A549 (cell line): ENCODE data around the gene TTC27.

ENCODE experiments used
- CHD2 ChIP-seq: fragments of 150-350 bp; IDR thresholded peaks from 2 replicates; pipeline ENCODE4 v1.6.1; 2014; ENCODE audit warnings: low read length; ENCODE audit not compliant: partially characterized antibody
- CHD4 ChIP-seq: fragments of 200-600 bp; sonication (generic); IDR thresholded peaks from 2 replicates; pipeline ENCODE4 v1.6.1; 2016; ENCODE audit warnings: antibody characterized with exemption, mild to moderate bottlenecking, borderline replicate concordance
- ESRRA ChIP-seq: fragments of 150-350 bp; IDR thresholded peaks from 2 replicates; pipeline ENCODE4 v1.6.1; 2014; ENCODE audit warnings: mild to moderate bottlenecking, low read length, borderline replicate concordance
- HOXB13 ChIP-seq: fragments of 250-450 bp; sonication (Bioruptor Pico); IDR thresholded peaks from 2 replicates; pipeline ENCODE4 v1.5.0; 2020; ENCODE audit warnings: low read depth, mild to moderate bottlenecking, moderate library complexity
- JUNB ChIP-seq: fragments of >200 bp; sonication (Bioruptor Twin); formaldehyde crosslinking; IDR thresholded peaks from 2 replicates; pipeline ENCODE4 v1.6.1; 2016
- MAFK ChIP-seq: fragments of 450-650 bp; IDR thresholded peaks from 2 replicates; pipeline ENCODE4 v1.6.1; 2014; ENCODE audit not compliant: partially characterized antibody
- MYC ChIP-seq: IDR thresholded peaks from 2 replicates; pipeline ENCODE4 v1.6.1; 2012; ENCODE audit warnings: mild to moderate bottlenecking, inconsistent platforms, low read length, improper control_type of control experiment, borderline replicate concordance
- POLR2A ChIP-seq: IDR thresholded peaks from 2 replicates; pipeline ENCODE4 v1.6.1; 2012; ENCODE audit warnings: mild to moderate bottlenecking, low read length
- RARB ChIP-seq: fragments of 250-450 bp; sonication (Bioruptor Pico); IDR thresholded peaks from 2 replicates; pipeline ENCODE4 v1.8.0; 2021; ENCODE audit warnings: mild to moderate bottlenecking, moderate library complexity
- RNF2 ChIP-seq: fragments of 200-600 bp; sonication (generic); IDR thresholded peaks from 2 replicates; pipeline ENCODE4 v1.6.1; 2016; ENCODE audit warnings: low read depth, mild to moderate bottlenecking, antibody characterized with exemption, moderate library complexity, borderline replicate concordance
- TF ChIP-seq, protein P1 (sequence below): fragments of >200 bp; sonication (Bioruptor Twin); formaldehyde crosslinking; IDR thresholded peaks from 3 replicates; pipeline ENCODE4 v1.5.1; 2016
- TF ChIP-seq, protein P2 (sequence below): fragments of 450-650 bp; IDR thresholded peaks from 2 replicates; pipeline ENCODE4 v1.6.1; 2014; ENCODE audit warnings: antibody characterized with exemption
- TF ChIP-seq, protein P3 (sequence below): fragments of >200 bp; sonication (Bioruptor Twin); formaldehyde crosslinking; IDR thresholded peaks from 3 replicates; pipeline ENCODE4 v1.6.1; 2016

DNA sequence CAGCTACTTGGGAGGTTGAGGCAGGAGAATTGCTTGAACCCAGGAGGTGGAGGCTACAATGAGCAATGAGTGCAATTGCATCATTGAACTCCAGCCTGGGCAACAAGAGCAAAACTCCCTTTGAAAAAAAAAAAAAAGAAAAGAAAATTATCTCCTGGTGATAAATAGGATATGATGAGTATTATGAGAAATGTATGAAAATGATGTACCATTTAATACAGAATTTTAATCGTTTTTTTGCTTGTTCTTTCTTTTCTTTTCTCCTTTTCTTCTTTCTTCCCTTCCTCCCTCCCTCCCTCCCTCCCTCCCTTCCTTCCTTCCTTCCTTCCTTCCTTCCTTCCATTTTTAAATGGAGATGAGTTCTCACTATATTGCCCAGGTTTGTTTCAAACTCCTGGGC lies 40.4 kb downstream of the TTC27 start:
- TF ChIP-seq, protein P1, sequence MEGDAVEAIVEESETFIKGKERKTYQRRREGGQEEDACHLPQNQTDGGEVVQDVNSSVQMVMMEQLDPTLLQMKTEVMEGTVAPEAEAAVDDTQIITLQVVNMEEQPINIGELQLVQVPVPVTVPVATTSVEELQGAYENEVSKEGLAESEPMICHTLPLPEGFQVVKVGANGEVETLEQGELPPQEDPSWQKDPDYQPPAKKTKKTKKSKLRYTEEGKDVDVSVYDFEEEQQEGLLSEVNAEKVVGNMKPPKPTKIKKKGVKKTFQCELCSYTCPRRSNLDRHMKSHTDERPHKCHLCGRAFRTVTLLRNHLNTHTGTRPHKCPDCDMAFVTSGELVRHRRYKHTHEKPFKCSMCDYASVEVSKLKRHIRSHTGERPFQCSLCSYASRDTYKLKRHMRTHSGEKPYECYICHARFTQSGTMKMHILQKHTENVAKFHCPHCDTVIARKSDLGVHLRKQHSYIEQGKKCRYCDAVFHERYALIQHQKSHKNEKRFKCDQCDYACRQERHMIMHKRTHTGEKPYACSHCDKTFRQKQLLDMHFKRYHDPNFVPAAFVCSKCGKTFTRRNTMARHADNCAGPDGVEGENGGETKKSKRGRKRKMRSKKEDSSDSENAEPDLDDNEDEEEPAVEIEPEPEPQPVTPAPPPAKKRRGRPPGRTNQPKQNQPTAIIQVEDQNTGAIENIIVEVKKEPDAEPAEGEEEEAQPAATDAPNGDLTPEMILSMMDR: no peak
- TF ChIP-seq CHD4 (no peak), POLR2A (no peak), RARB (no peak), MAFK (no peak), HOXB13 (CRISPR knock-in tag) (no peak), RNF2 (no peak), MYC (no peak), JUNB (no peak), CHD2 (no peak), ESRRA (no peak)
- TF ChIP-seq, protein P2, sequence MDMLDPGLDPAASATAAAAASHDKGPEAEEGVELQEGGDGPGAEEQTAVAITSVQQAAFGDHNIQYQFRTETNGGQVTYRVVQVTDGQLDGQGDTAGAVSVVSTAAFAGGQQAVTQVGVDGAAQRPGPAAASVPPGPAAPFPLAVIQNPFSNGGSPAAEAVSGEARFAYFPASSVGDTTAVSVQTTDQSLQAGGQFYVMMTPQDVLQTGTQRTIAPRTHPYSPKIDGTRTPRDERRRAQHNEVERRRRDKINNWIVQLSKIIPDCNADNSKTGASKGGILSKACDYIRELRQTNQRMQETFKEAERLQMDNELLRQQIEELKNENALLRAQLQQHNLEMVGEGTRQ: no peak
- TF ChIP-seq, protein P3, sequence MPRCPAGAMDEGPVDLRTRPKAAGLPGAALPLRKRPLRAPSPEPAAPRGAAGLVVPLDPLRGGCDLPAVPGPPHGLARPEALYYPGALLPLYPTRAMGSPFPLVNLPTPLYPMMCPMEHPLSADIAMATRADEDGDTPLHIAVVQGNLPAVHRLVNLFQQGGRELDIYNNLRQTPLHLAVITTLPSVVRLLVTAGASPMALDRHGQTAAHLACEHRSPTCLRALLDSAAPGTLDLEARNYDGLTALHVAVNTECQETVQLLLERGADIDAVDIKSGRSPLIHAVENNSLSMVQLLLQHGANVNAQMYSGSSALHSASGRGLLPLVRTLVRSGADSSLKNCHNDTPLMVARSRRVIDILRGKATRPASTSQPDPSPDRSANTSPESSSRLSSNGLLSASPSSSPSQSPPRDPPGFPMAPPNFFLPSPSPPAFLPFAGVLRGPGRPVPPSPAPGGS: no peak
